Right lobe of liver (tissue), 6 donors: Measurements from ENCODE around the gene COL5A1. TPM values are rescaled to one million over a fixed set of nuclear protein-coding genes. Genes with fewer than 3 reads are reported as not detected.

Source experiments
- ATAC-seq, 4 donors: fragments of 200-7000 bp; cut with Tn5 transposase; one replicate each; pipeline ENCODE4 v1.9.1; 2020; ENCODE audit warnings: mild to moderate bottlenecking in 4 of 4, moderate library complexity in 4 of 4
- DNase-seq, 3 donors: peaks; one replicate each; pipeline ENCODE4 v3.0.0-alpha.2; 2020
- H3K27ac ChIP-seq, 3 donors: fragments of 200-600 bp; one replicate each; pipeline ENCODE4 v1.8.0; 2022
- H3K27me3 ChIP-seq, 2 donors: fragments of 200-600 bp; one replicate each; pipeline ENCODE4 v1.8.0; 2022
- H3K36me3 ChIP-seq, 4 donors: fragments of 200-600 bp; sonication (generic) in 1 of 4; one replicate each; pipeline versions ENCODE4 v1.5.1 to v1.8.0; 2017 to 2022; ENCODE audit warnings: control low read depth in 1 of 4
- H3K4me1 ChIP-seq, 4 donors: fragments of 200-600 bp; sonication (generic) in 1 of 4; one replicate each; pipeline versions ENCODE4 v1.5.1 to v1.8.0; 2017 to 2022; ENCODE audit warnings: control low read depth in 1 of 4
- H3K4me3 ChIP-seq, 3 donors: fragments of 200-600 bp; one replicate each; pipeline ENCODE4 v1.8.0; 2022
- H3K9me3 ChIP-seq, 4 donors: fragments of 200-600 bp; sonication (generic) in 1 of 4; one replicate each; pipeline versions ENCODE4 v1.5.1 to v1.8.0; 2017 to 2022; ENCODE audit warnings: control low read depth in 1 of 4
- CTCF ChIP-seq, 4 donors: fragments of 200-600 bp in 3 of 4; fragments of 450-650 bp in 1 of 4; IDR thresholded peaks; one replicate each; pipeline versions ENCODE4 v1.5.1 to v1.8.0; 2016 to 2022; ENCODE audit warnings: antibody characterized with exemption in 4 of 4, mild to moderate bottlenecking in 2 of 4
- POLR2A ChIP-seq: fragments of 450-650 bp; IDR thresholded peaks from one replicate; pipeline ENCODE4 v1.6.1; 2017; ENCODE audit warnings: antibody characterized with exemption, mild to moderate bottlenecking
- WGBS: methylation state at CpG from one replicate; pipeline ENCODE4 v1.1.6; 2018; ENCODE audit warnings: low coverage, low lambda C conversion rate; ENCODE audit not compliant: insufficient coverage; ENCODE audit errors: missing lambda C conversion rate; 5-methylcytosine and 5-hydroxymethylcytosine counted together
- intact Hi-C, 2 donors: fragments of 100-400 bp; cut with DNase I; formaldehyde crosslinking; loops; one replicate each; pipeline versions ENCODE4 v1.11.2 to v1.14.1; 2022
- total RNA-seq, 6 experiments: library from RNA; depleted of rRNA in 2 of 6; stranded (reverse); fragments of >200 nt in 2 of 6; fragmentation: NEBNext Ultra II Directional in 3 of 6; extraction: Animal tissue kit (Norgen Biotek cat#: 25700) in 3 of 6; gene quantifications; one replicate each; pipeline versions ENCODE4 v1.1.0 to v1.2.4, GENCODE V29; 2016 to 2023
- donor health status: DM: no; HTN: yes; CAD: no.
- donor health status: DM: no; HTN: no; CAD: no.
- donor health status: DM: no; HTN: no; CAD: no.
- donor health status: DM: no; HTN: yes; CAD: no.
- donor health status: DM: no; HTN: yes; CAD: no.

Gene COL5A1
- total RNA-seq, 6 experiments from 2014 or later: 1.5 to 17.0 (median 7.7) TPM

- no peak overlapping the region for H3K27ac ChIP-seq
- ATAC-seq (no peak), DNase-seq (no peak)
- TF ChIP-seq CTCF (IDR thresholded peaks at IDR 0.05): no peak
- no peak for TF ChIP-seq POLR2A
- H3K4me1 ChIP-seq: no peaks in the 10 kb centered on the region
- no peaks in the 10 kb centered on the region for H3K27me3 ChIP-seq
- H3K4me3 ChIP-seq: no peak overlapping the region
- H3K36me3 ChIP-seq: no peaks in the 10 kb centered on the region
- intact Hi-C loops: no loop called here
- H3K9me3 ChIP-seq: no peaks in the 10 kb centered on the region
- 73% methylated on average over 3 of the region's 11 CpGs for WGBS
These were observed 170.7 kb downstream of the COL5A1 start for GRCh38 chr9:134812343-134812673.

GRCh38 chr9:134813841-134814240, 172.2 kb downstream of the COL5A1 start:
- no peak overlapping the region for H3K27ac ChIP-seq
- H3K36me3 ChIP-seq: no peaks in the 10 kb centered on the region
- H3K4me1 ChIP-seq: no peaks in the 10 kb centered on the region
- DNase-seq: no peak
- no peak for ATAC-seq
- H3K9me3 ChIP-seq: no peaks in the 10 kb centered on the region
- no peaks in the 10 kb centered on the region for H3K27me3 ChIP-seq
- intact Hi-C loops: no loop called here
- TF ChIP-seq POLR2A: no peak
- no peak for TF ChIP-seq CTCF (IDR thresholded peaks at IDR 0.05)
- no peak overlapping the region for H3K4me3 ChIP-seq
- WGBS: 80% methylated on average over 10 of the region's 19 CpGs

- H3K27me3 ChIP-seq: no peaks in the 10 kb centered on the region
- no peak overlapping the region for H3K4me3 ChIP-seq
- H3K4me1 ChIP-seq: no peaks in the 10 kb centered on the region
- intact Hi-C loops: no loop called here
- no peaks in the 10 kb centered on the region for H3K9me3 ChIP-seq
- DNase-seq: no peak
- no peak overlapping the region for H3K27ac ChIP-seq
- WGBS: 58% methylated on average over 6 of the region's 16 CpGs
- ATAC-seq: no peak
- H3K36me3 ChIP-seq: no peaks in the 10 kb centered on the region
- no peak for TF ChIP-seq CTCF (IDR thresholded peaks at IDR 0.05)
- no peak for TF ChIP-seq POLR2A
These were observed 173.1 kb downstream of the COL5A1 start for GRCh38 chr9:134814598-134815215.

GRCh38 chr9:134815435-134816214, 174.0 kb downstream of the COL5A1 start:
- Histone ChIP-seq H3K9me3 (no peaks in the 10 kb centered on the region), H3K27me3 (no peaks in the 10 kb centered on the region), H3K4me3 (no peak overlapping the region), H3K36me3 (no peaks in the 10 kb centered on the region), H3K4me1 (no peaks in the 10 kb centered on the region), H3K27ac (no peak overlapping the region)
- ATAC-seq (no peak), DNase-seq (no peak)
- 52% methylated on average over 4 of the region's 16 CpGs for WGBS
- TF ChIP-seq POLR2A: no peak
- TF ChIP-seq CTCF (IDR thresholded peaks at IDR 0.05): no peak
- intact Hi-C loops: no loop called here
